Lung microvascular endothelial cell (primary cell): ENCODE results near the gene PRSS56. TPM values are rescaled to one million over a fixed set of nuclear protein-coding genes. Genes with fewer than 3 reads are reported as not detected.
"Not testable (repeated sequence)": the region's sequence is repeated elsewhere in the genome, so short reads cannot be mapped to it uniquely, and the experiment has no call there.

ENCODE experiments used
- DNase-seq, 2 donors: peaks; one replicate each; pipeline versions ENCODE4 v3.0.0 to v3.0.0-alpha.2; 2010; ENCODE audit warnings: low read depth in 2 of 2
- total RNA-seq: library from RNA; depleted of rRNA; stranded (reverse); fragments of >200 nt; gene quantifications from 2 replicates; pipeline ENCODE4 v1.2.1, GENCODE V29; 2014

Gene PRSS56
- total RNA-seq, 1 donor from 2014 or later: not detected

- DNase-seq: not testable (repeated sequence)
Observed at GRCh38 chr2:232570481-232570880, 50.3 kb downstream of the PRSS56 start.

GRCh38 chr2:232571026-232571474 is 50.9 kb downstream of the PRSS56 start:
- peak in 1 of 2 donors; percentile 83 for DNase-seq

- no peak for DNase-seq
Observed at GRCh38 chr2:232573042-232573441, 52.9 kb downstream of the PRSS56 start.

- DNase-seq: no peak
Observed at GRCh38 chr2:232573771-232574435, 53.7 kb downstream of the PRSS56 start.

GRCh38 chr2:232574674-232575403 is 54.7 kb downstream of the PRSS56 start:
- DNase-seq: no peak

Other genes starting within 250 kb of the PRSS56 start
- not detected in 2 replicates for gene ALPP, start 141.6 kb upstream of the PRSS56 start, total RNA-seq
- gene ALPG, start 113.5 kb upstream of the PRSS56 start, total RNA-seq: not detected in 2 replicates
- not detected in 2 replicates for gene ALPI, start 64.2 kb upstream of the PRSS56 start, total RNA-seq
- gene ECEL1, start 32.6 kb upstream of the PRSS56 start, total RNA-seq: under 0.01 TPM in 1 of 2 replicates, not detected in the other
- not detected in 2 replicates for gene CHRND, start 5.8 kb downstream of the PRSS56 start, total RNA-seq
- gene CHRNG, start 19.3 kb downstream of the PRSS56 start, total RNA-seq: not detected in 2 replicates
- 0.87 and 1.8 TPM in 2 replicates for gene TIGD1, start 30.2 kb downstream of the PRSS56 start, total RNA-seq
- 97.6 and 108 TPM in 2 replicates for gene EIF4E2, start 30.3 kb downstream of the PRSS56 start, total RNA-seq
- gene EFHD1, start 113.2 kb downstream of the PRSS56 start, total RNA-seq: 0.20 TPM in 1 of 2 replicates, not detected in the other
- 29.9 and 48.0 TPM in 2 replicates for gene GIGYF2, start 176.9 kb downstream of the PRSS56 start, total RNA-seq